Right ventricle myocardium inferior (tissue), 1 donor: Measurements from ENCODE around the gene ERAP2. TPM values are rescaled to one million over a fixed set of nuclear protein-coding genes. Genes with fewer than 3 reads are reported as not detected.

Experiments
- ATAC-seq: fragments of 200-7000 bp; cut with Tn5 transposase; one replicate; pipeline ENCODE4 v1.9.1; 2020; ENCODE audit warnings: mild to moderate bottlenecking, moderate library complexity
- DNase-seq: peaks from one replicate; pipeline ENCODE4 v3.0.0; 2021; ENCODE audit errors: missing footprints
- intact Hi-C: fragments of 100-400 bp; cut with DNase I; formaldehyde crosslinking; loops from one replicate; pipeline ENCODE4 v1.11.0; 2022
- total RNA-seq: library from RNA; stranded (reverse); fragmentation: NEBNext Ultra II Directional; extraction: Animal tissue kit (Norgen Biotek cat#: 25700); gene quantifications from one replicate; pipeline ENCODE4 v1.2.1, GENCODE V29; 2021
- donor health status: DM: no; HTN: yes; CAD: no; lungs with severe emphysema.

Gene ERAP2
- total RNA-seq, 1 donor from 2014 or later = 6.4 TPM

- no peak for DNase-seq
- ATAC-seq = no peak
- intact Hi-C loops = no loop called here
These were observed 64.8 kb downstream of the ERAP2 start for GRCh38 chr5:96941140-96941539.

- DNase-seq (no peak), ATAC-seq (no peak)
- intact Hi-C loops = no loop called here
These were observed 65.8 kb downstream of the ERAP2 start for GRCh38 chr5:96942078-96942477.

- ATAC-seq (no peak), DNase-seq (no peak)
- intact Hi-C loops = no loop called here
These were observed 66.6 kb downstream of the ERAP2 start for GRCh38 chr5:96942911-96943310.

GRCh38 chr5:96943799-96944198 lies 67.5 kb downstream of the ERAP2 start:
- ATAC-seq = no peak
- no peak for DNase-seq
- intact Hi-C loops = no loop called here

GRCh38 chr5:96945144-96945897 lies 69.0 kb downstream of the ERAP2 start:
- intact Hi-C loops = no loop called here
- DNase-seq = no peak
- no peak for ATAC-seq

- intact Hi-C loops = no loop called here
- DNase-seq (no peak), ATAC-seq (no peak)
These were observed 70.1 kb downstream of the ERAP2 start for GRCh38 chr5:96946381-96946780.

- DNase-seq (no peak), ATAC-seq (peak; percentile 84)
- intact Hi-C loops = no loop called here
These were observed 75.9 kb downstream of the ERAP2 start for GRCh38 chr5:96952118-96952750.

- intact Hi-C loops = no loop called here
- DNase-seq = no peak
- no peak for ATAC-seq
These were observed 76.9 kb downstream of the ERAP2 start for GRCh38 chr5:96952974-96953730.

- ATAC-seq (no peak), DNase-seq (no peak)
- intact Hi-C loops = no loop called here
These were observed 81.2 kb downstream of the ERAP2 start for GRCh38 chr5:96957254-96958049.

- no peak for DNase-seq
- intact Hi-C loops = no loop called here
- no peak for ATAC-seq
These were observed 82.7 kb downstream of the ERAP2 start for GRCh38 chr5:96958977-96959376.

GRCh38 chr5:96961053-96961452 lies 84.8 kb downstream of the ERAP2 start:
- no peak for DNase-seq
- no peak for ATAC-seq
- intact Hi-C loops = no loop called here

- DNase-seq (no peak), ATAC-seq (no peak)
- intact Hi-C loops = no loop called here
These were observed 86.3 kb downstream of the ERAP2 start for GRCh38 chr5:96962540-96962991.

GRCh38 chr5:96963267-96963666 lies 87.0 kb downstream of the ERAP2 start:
- peak; percentile 89 for ATAC-seq
- no peak for DNase-seq
- intact Hi-C loops = no loop called here

- no peak for DNase-seq
- no peak for ATAC-seq
- intact Hi-C loops = loop anchor here (2.0 kb wide), 1 partner anchor 30 kb away; the partner anchor contains the start of gene LNPEP
These were observed 90.5 kb downstream of the ERAP2 start for GRCh38 chr5:96966801-96967200.

- intact Hi-C loops = loop anchor here (2.0 kb wide), 1 partner anchor 31 kb away; the partner anchor contains the start of gene LNPEP
These were observed 91.1 kb downstream of the ERAP2 start for GRCh38 chr5:96967400-96967799.

GRCh38 chr5:96968074-96968473 lies 91.8 kb downstream of the ERAP2 start:
- intact Hi-C loops = no loop called here
- DNase-seq (no peak), ATAC-seq (peak; percentile 75)

More at GRCh38 chr5:96967400-96967799, 91.1 kb downstream of the ERAP2 start:
- DNase-seq (no peak), ATAC-seq (no peak)

GRCh38 chr5:96968614-96969013 lies 92.3 kb downstream of the ERAP2 start:
- intact Hi-C loops = no loop called here
- peak; percentile 54 for ATAC-seq
- no peak for DNase-seq
